Measurements from ENCODE around the gene S100A2.

Gene S100A2

GRCh38 chr1:153610334-153610733 is 44.7 kb upstream of the S100A2 start:
- Histone ChIP-seq H3K9me3 (no peaks in the 10 kb centered on the region), H3K4me3 (no peak overlapping the region), H3K36me3 (no peaks in the 10 kb centered on the region), H3K27ac (no peak overlapping the region), H4K20me1 (no peaks in the 10 kb centered on the region), H3K27me3 (no peaks in the 10 kb centered on the region), H3K9ac (no peak overlapping the region), H3K4me2 (peak overlapping the region; percentile 57), H3K4me1 (peaks cover 49% of the 10 kb centered on the region)
- TF ChIP-seq Cebpa-rat (IDR thresholded peaks at IDR 0.05): no peak

GRCh38 chr1:153609585-153609907 is 43.9 kb upstream of the S100A2 start:
- 0 out of 2 replicates have a peak overlapping the region, but pooled peaks have one; percentile 35 for H3K27ac ChIP-seq

GRCh38 chr1:153608742-153609584 is 43.3 kb upstream of the S100A2 start:
- H3K9me3 ChIP-seq: no peaks in the 10 kb centered on the region

More at GRCh38 chr1:153609585-153609907, 43.9 kb upstream of the S100A2 start:
- H3K36me3 ChIP-seq: no peaks in the 10 kb centered on the region
- H3K9ac ChIP-seq: peak overlapping the region; percentile 18; the same call in 1 of the 2 replicates
- H3K4me3 ChIP-seq: no peak overlapping the region
- no peaks in the 10 kb centered on the region for H3K9me3 ChIP-seq
- H3K4me1 ChIP-seq: peaks cover 43% of the 10 kb centered on the region
- H3K4me2 ChIP-seq: peak overlapping the region; percentile 57
- H3K27me3 ChIP-seq: no peaks in the 10 kb centered on the region
- no peaks in the 10 kb centered on the region for H4K20me1 ChIP-seq
- TF ChIP-seq Cebpa-rat (IDR thresholded peaks at IDR 0.05): no peak

GRCh38 chr1:153608089-153608682 is 42.5 kb upstream of the S100A2 start:
- Histone ChIP-seq H3K4me2 (peak overlapping the region; percentile 57), H3K27ac (peak overlapping the region; percentile 59), H3K4me3 (no peak overlapping the region), H3K4me1 (peaks cover 43% of the 10 kb centered on the region), H3K9me3 (no peaks in the 10 kb centered on the region), H3K27me3 (no peaks in the 10 kb centered on the region), H3K9ac (no peak overlapping the region), H3K36me3 (no peaks in the 10 kb centered on the region), H4K20me1 (no peaks in the 10 kb centered on the region)
- no peak for TF ChIP-seq Cebpa-rat (IDR thresholded peaks at IDR 0.05)

More at GRCh38 chr1:153608742-153609584, 43.3 kb upstream of the S100A2 start:
- H3K9ac ChIP-seq: peak overlapping the region; percentile 18; the same call in 1 of the 2 replicates
- H3K36me3 ChIP-seq: no peaks in the 10 kb centered on the region
- peak overlapping the region; percentile 59 for H3K27ac ChIP-seq
- TF ChIP-seq Cebpa-rat (IDR thresholded peaks at IDR 0.05): no peak
- H3K4me3 ChIP-seq: no peak overlapping the region
- peaks cover 37% of the 10 kb centered on the region for H3K4me1 ChIP-seq
- H3K4me2 ChIP-seq: peak overlapping the region; percentile 57
- no peaks in the 10 kb centered on the region for H3K27me3 ChIP-seq
- H4K20me1 ChIP-seq: no peaks in the 10 kb centered on the region

GRCh38 chr1:153607381-153607780 is 41.7 kb upstream of the S100A2 start:
- no peaks in the 10 kb centered on the region for H4K20me1 ChIP-seq
- no peaks in the 10 kb centered on the region for H3K27me3 ChIP-seq
- H3K36me3 ChIP-seq: no peaks in the 10 kb centered on the region
- H3K9me3 ChIP-seq: no peaks in the 10 kb centered on the region
- H3K4me3 ChIP-seq: no peak overlapping the region
- no peak for TF ChIP-seq Cebpa-rat (IDR thresholded peaks at IDR 0.05)
- H3K4me1 ChIP-seq: peaks cover 50% of the 10 kb centered on the region
- H3K4me2 ChIP-seq: peak overlapping the region; percentile 57
- 0 out of 2 replicates have a peak overlapping the region, but pooled peaks have one; percentile 59 for H3K27ac ChIP-seq
- no peak overlapping the region for H3K9ac ChIP-seq

- no peaks in the 10 kb centered on the region for H3K27me3 ChIP-seq
These were observed 40.5 kb upstream of the S100A2 start for GRCh38 chr1:153606194-153606593.

GRCh38 chr1:153602749-153603148 is 37.1 kb upstream of the S100A2 start:
- Histone ChIP-seq H3K4me1 (peaks cover 66% of the 10 kb centered on the region), H3K36me3 (no peaks in the 10 kb centered on the region), H3K27me3 (no peaks in the 10 kb centered on the region), H3K9me3 (no peaks in the 10 kb centered on the region), H3K4me3 (no peak overlapping the region), H4K20me1 (no peaks in the 10 kb centered on the region), H3K27ac (no peak overlapping the region), H3K9ac (no peak overlapping the region), H3K4me2 (peak overlapping the region; percentile 95)
- no peak for TF ChIP-seq Cebpa-rat (IDR thresholded peaks at IDR 0.05)

More at GRCh38 chr1:153606194-153606593, 40.5 kb upstream of the S100A2 start:
- H3K4me2 ChIP-seq: no peak overlapping the region
- H4K20me1 ChIP-seq: no peaks in the 10 kb centered on the region
- H3K9ac ChIP-seq: no peak overlapping the region
- peaks cover 61% of the 10 kb centered on the region for H3K4me1 ChIP-seq
- H3K9me3 ChIP-seq: no peaks in the 10 kb centered on the region
- H3K4me3 ChIP-seq: no peak overlapping the region
- no peak for TF ChIP-seq Cebpa-rat (IDR thresholded peaks at IDR 0.05)
- H3K27ac ChIP-seq: no peak overlapping the region
- H3K36me3 ChIP-seq: no peaks in the 10 kb centered on the region

GRCh38 chr1:153599847-153600246 is 34.2 kb upstream of the S100A2 start:
- H3K4me2 ChIP-seq: peak overlapping the region; percentile 95
- no peak overlapping the region for H3K4me3 ChIP-seq
- no peaks in the 10 kb centered on the region for H3K36me3 ChIP-seq

GRCh38 chr1:153598309-153599172 is 32.9 kb upstream of the S100A2 start:
- peak overlapping the region; percentile 35; the same call in 1 of the 2 replicates for H3K4me3 ChIP-seq
- H3K27me3 ChIP-seq: no peaks in the 10 kb centered on the region
- H3K27ac ChIP-seq: peak overlapping the region; percentile 96
- no peaks in the 10 kb centered on the region for H4K20me1 ChIP-seq
- H3K9ac ChIP-seq: peak overlapping the region; percentile 81
- no peaks in the 10 kb centered on the region for H3K36me3 ChIP-seq
- H3K4me1 ChIP-seq: peaks cover 71% of the 10 kb centered on the region
- H3K4me2 ChIP-seq: peak overlapping the region; percentile 95
- no peak for TF ChIP-seq Cebpa-rat (IDR thresholded peaks at IDR 0.05)
- no peaks in the 10 kb centered on the region for H3K9me3 ChIP-seq

More at GRCh38 chr1:153599847-153600246, 34.2 kb upstream of the S100A2 start:
- Histone ChIP-seq H3K4me1 (peaks cover 73% of the 10 kb centered on the region), H3K27me3 (no peaks in the 10 kb centered on the region), H3K27ac (peak overlapping the region; percentile 92), H3K9ac (peak overlapping the region; percentile 51; the same call in 1 of the 2 replicates), H3K9me3 (no peaks in the 10 kb centered on the region), H4K20me1 (no peaks in the 10 kb centered on the region)
- TF ChIP-seq Cebpa-rat (IDR thresholded peaks at IDR 0.05): no peak
